IPS DF 4.7 (cell line): ENCODE data around the gene SOD1.

ENCODE experiments used
- DNase-seq: peaks from one replicate; pipeline ENCODE4 v3.0.0-alpha.2; 2013; ENCODE audit warnings: low spot score; ENCODE audit errors: extremely low read depth

SOD1 gene

GRCh38 chr21:31682620-31683019, 23.1 kb downstream of the SOD1 start:
- no peak for DNase-seq

- no peak for DNase-seq
These were observed 23.5 kb downstream of the SOD1 start for GRCh38 chr21:31683029-31683428.

- DNase-seq: no peak
These were observed 25.4 kb downstream of the SOD1 start for GRCh38 chr21:31684918-31685317.

GRCh38 chr21:31686272-31686915, 26.9 kb downstream of the SOD1 start:
- DNase-seq: no peak

GRCh38 chr21:31687108-31687507, 27.6 kb downstream of the SOD1 start:
- DNase-seq: no peak

- DNase-seq: no peak
These were observed 29.3 kb downstream of the SOD1 start for GRCh38 chr21:31688603-31689368.

GRCh38 chr21:31693222-31693621, 33.7 kb downstream of the SOD1 start:
- no peak for DNase-seq

GRCh38 chr21:31696424-31696823, 36.9 kb downstream of the SOD1 start:
- DNase-seq: no peak

GRCh38 chr21:31698461-31698860, 39.0 kb downstream of the SOD1 start:
- DNase-seq: no peak

GRCh38 chr21:31700040-31700439, 40.5 kb downstream of the SOD1 start:
- DNase-seq: no peak

GRCh38 chr21:31706562-31706961, 47.1 kb downstream of the SOD1 start:
- DNase-seq: no peak

GRCh38 chr21:31707499-31707898, 48.0 kb downstream of the SOD1 start:
- no peak for DNase-seq

- no peak for DNase-seq
These were observed 49.0 kb downstream of the SOD1 start for GRCh38 chr21:31708541-31708940.

GRCh38 chr21:31710586-31710985, 51.1 kb downstream of the SOD1 start:
- DNase-seq: no peak

GRCh38 chr21:31711326-31711725, 51.8 kb downstream of the SOD1 start:
- DNase-seq: no peak

GRCh38 chr21:31711745-31712285, 52.3 kb downstream of the SOD1 start:
- DNase-seq: no peak

GRCh38 chr21:31713115-31713514, 53.6 kb downstream of the SOD1 start:
- no peak for DNase-seq

- DNase-seq: no peak
These were observed 54.7 kb downstream of the SOD1 start for GRCh38 chr21:31713973-31714740.

- no peak for DNase-seq
These were observed 55.4 kb downstream of the SOD1 start for GRCh38 chr21:31714741-31715365.

- DNase-seq: no peak
These were observed 56.6 kb downstream of the SOD1 start for GRCh38 chr21:31716106-31716505.
